OCI-LY7 (cell line): ENCODE data around the gene SOWAHC. TPM values are rescaled to one million over a fixed set of nuclear protein-coding genes. Genes with fewer than 3 reads are reported as not detected.

Experiments
- BruUV-seq: library from RNA; stranded (reverse); fragments of 400-500 nt; replicated peaks from 2 replicates; lab custom pipeline; 2021; lab: Mats Ljungman, UMichigan
- CTCF ChIA-PET: fragments of 300-600 bp; sonication (Branson Sonifier 250); formaldehyde crosslinking; loops from one replicate; lab custom pipeline; 2022; ENCODE audit warnings: antibody characterized with exemption; ENCODE audit not compliant: unreplicated experiment; lab: Charles Lee
- POLR2A ChIA-PET: fragments of 300-600 bp; sonication (Branson Sonifier 250); formaldehyde crosslinking; loops from one replicate; lab custom pipeline; 2022; ENCODE audit warnings: antibody characterized with exemption; lab: Charles Lee
- DNase-seq: peaks from one replicate; pipeline ENCODE4 v3.0.0-alpha.2; 2015; ENCODE audit warnings: low spot score
- H2AFZ ChIP-seq: fragments of 200-600 bp; sonication (generic), shearing (Covaris generic); 2 replicates; pipeline ENCODE4 v1.6.1; 2014; ENCODE audit warnings: mild to moderate bottlenecking, antibody characterized with exemption, low read length, moderate library complexity
- H3K27ac ChIP-seq: fragments of 200-600 bp; sonication (generic); 2 replicates; pipeline ENCODE4 v1.5.1; 2014; ENCODE audit warnings: mixed run types, low read depth, mild to moderate bottlenecking, moderate library complexity, low read length, inconsistent platforms; ENCODE audit not compliant: poor library complexity, severe bottlenecking
- H3K36me3 ChIP-seq: fragments of 200-600 bp; sonication (generic); 2 replicates; pipeline ENCODE4 v1.6.1; 2014; ENCODE audit warnings: mild to moderate bottlenecking, antibody characterized with exemption, low read length, moderate library complexity, mixed read lengths; ENCODE audit not compliant: insufficient read depth
- H3K4me1 ChIP-seq: fragments of 200-600 bp; sonication (generic); 2 replicates; pipeline ENCODE4 v1.5.1; 2014; ENCODE audit warnings: mild to moderate bottlenecking, low read length; ENCODE audit not compliant: insufficient read depth, poor library complexity, severe bottlenecking
- H3K4me2 ChIP-seq: fragments of 200-600 bp; sonication (generic); 2 replicates; pipeline ENCODE4 v1.6.1; 2014; ENCODE audit warnings: mild to moderate bottlenecking, low read length
- H3K4me3 ChIP-seq: fragments of 200-600 bp; sonication (generic); 2 replicates; pipeline ENCODE4 v1.5.1; 2014; ENCODE audit warnings: mild to moderate bottlenecking, low read depth, low read length; ENCODE audit not compliant: poor library complexity, severe bottlenecking
- H3K79me2 ChIP-seq: fragments of 200-600 bp; sonication (generic); 2 replicates; pipeline ENCODE4 v1.6.1; 2016; ENCODE audit warnings: low read depth, mild to moderate bottlenecking, low read length, moderate library complexity, mixed read lengths; ENCODE audit not compliant: insufficient read depth
- H3K9me2 ChIP-seq: fragments of 200-600 bp; sonication (generic); 2 replicates; pipeline ENCODE4 v1.6.1; 2016; ENCODE audit warnings: mild to moderate bottlenecking, low read length, mixed read lengths; ENCODE audit not compliant: insufficient read depth
- H3K9me3 ChIP-seq: fragments of 200-600 bp; sonication (generic); 2 replicates; pipeline ENCODE4 v1.6.1; 2014; ENCODE audit warnings: mild to moderate bottlenecking, mixed run types, low read length, mixed read lengths
- H4K20me1 ChIP-seq: fragments of 200-600 bp; sonication (generic); 2 replicates; pipeline ENCODE4 v1.6.1; 2014; ENCODE audit warnings: mild to moderate bottlenecking, antibody characterized with exemption, low read length, moderate library complexity, mixed read lengths; ENCODE audit not compliant: insufficient read depth
- CTCF ChIP-seq: fragments of 200-600 bp; sonication (generic); conservative IDR thresholded peaks from 2 replicates; pipeline ENCODE4 v1.5.1; 2014; ENCODE audit warnings: mild to moderate bottlenecking, antibody characterized with exemption, low read length, moderate library complexity, mixed read lengths
- EZH2phosphoT487 ChIP-seq: fragments of 200-600 bp; sonication (generic); IDR thresholded peaks from 2 replicates; pipeline ENCODE4 v1.6.1; 2018; ENCODE audit warnings: low read depth, borderline replicate concordance, mild to moderate bottlenecking, mixed run types, antibody characterized with exemption, low read length, moderate library complexity, mixed read lengths
- intact Hi-C: fragments of 100-400 bp; cut with micrococcal nuclease; formaldehyde crosslinking; loops from one replicate; pipeline ENCODE4 v1.10.0; 2022; ENCODE audit not compliant: unreplicated experiment
- total RNA-seq, 2 experiments: library from RNA; depleted of rRNA in 1 of 2; stranded (reverse); fragments of >200 nt in 1 of 2; shearing (Covaris generic) in 1 of 2; gene quantifications; 2 replicates each; pipeline ENCODE4 v1.2.3, GENCODE V29; 2014 to 2022

The SOWAHC gene
- total RNA-seq, 2 experiments from 2014 or later, result not detected

GRCh38 chr2:109660046-109660860 is 46.1 kb downstream of the SOWAHC start:
- Histone ChIP-seq H3K27ac (no peak overlapping the region), H3K4me3 (no peak overlapping the region), H3K4me1 (no peaks in the 10 kb centered on the region), H3K9me3 (no peaks in the 10 kb centered on the region), H2AFZ (no peak overlapping the region), H4K20me1 (no peaks in the 10 kb centered on the region), H3K36me3 (no peaks in the 10 kb centered on the region), H3K79me2 (no peaks in the 10 kb centered on the region), H3K9me2 (no peaks in the 10 kb centered on the region), H3K4me2 (no peak overlapping the region)
- ChIA-PET POLR2A (interaction anchor here (0.8 kb wide), 1 partner anchor 9 kb away, joined by 5 read pairs; no protein-coding TSS in a partner anchor), CTCF (no interaction called here)
- DNase-seq, result no peak
- TF ChIP-seq CTCF, result no peak
- no peak for TF ChIP-seq EZH2phosphoT487
- intact Hi-C loops, result no loop called here
- no TSS peak for BruUV-seq

- H3K4me2 ChIP-seq, result no peak overlapping the region
- CTCF ChIA-PET, result no interaction called here
- no peaks in the 10 kb centered on the region for H3K9me3 ChIP-seq
- H4K20me1 ChIP-seq, result no peaks in the 10 kb centered on the region
- intact Hi-C loops, result no loop called here
- no peaks in the 10 kb centered on the region for H3K4me1 ChIP-seq
- no peak overlapping the region for H3K27ac ChIP-seq
- no peaks in the 10 kb centered on the region for H3K9me2 ChIP-seq
- H3K4me3 ChIP-seq, result no peak overlapping the region
- no peak overlapping the region for H2AFZ ChIP-seq
- TF ChIP-seq CTCF (no peak), EZH2phosphoT487 (no peak)
- H3K79me2 ChIP-seq, result no peaks in the 10 kb centered on the region
- DNase-seq, result no peak
- no TSS peak for BruUV-seq
- H3K36me3 ChIP-seq, result no peaks in the 10 kb centered on the region
- POLR2A ChIA-PET, result no interaction called here
Observed at GRCh38 chr2:109662889-109663288, 48.7 kb downstream of the SOWAHC start.

GRCh38 chr2:109663721-109664120 is 49.6 kb downstream of the SOWAHC start:
- no peaks in the 10 kb centered on the region for H3K4me1 ChIP-seq
- no peak overlapping the region for H3K4me2 ChIP-seq
- H2AFZ ChIP-seq, result no peak overlapping the region
- no peak overlapping the region for H3K4me3 ChIP-seq
- CTCF ChIA-PET, result no interaction called here
- no TSS peak for BruUV-seq
- H3K79me2 ChIP-seq, result no peaks in the 10 kb centered on the region
- POLR2A ChIA-PET, result no interaction called here
- H3K9me2 ChIP-seq, result no peaks in the 10 kb centered on the region
- H3K27ac ChIP-seq, result no peak overlapping the region
- H3K36me3 ChIP-seq, result no peaks in the 10 kb centered on the region
- no peaks in the 10 kb centered on the region for H4K20me1 ChIP-seq
- DNase-seq, result no peak
- H3K9me3 ChIP-seq, result no peaks in the 10 kb centered on the region
- intact Hi-C loops, result no loop called here
- TF ChIP-seq CTCF (no peak), EZH2phosphoT487 (no peak)
